ENCODE results near the gene CCSER1.
"Not testable (repeated sequence)": the region's sequence is repeated elsewhere in the genome, so short reads cannot be mapped to it uniquely, and the experiment has no call there.

The CCSER1 gene

DNA sequence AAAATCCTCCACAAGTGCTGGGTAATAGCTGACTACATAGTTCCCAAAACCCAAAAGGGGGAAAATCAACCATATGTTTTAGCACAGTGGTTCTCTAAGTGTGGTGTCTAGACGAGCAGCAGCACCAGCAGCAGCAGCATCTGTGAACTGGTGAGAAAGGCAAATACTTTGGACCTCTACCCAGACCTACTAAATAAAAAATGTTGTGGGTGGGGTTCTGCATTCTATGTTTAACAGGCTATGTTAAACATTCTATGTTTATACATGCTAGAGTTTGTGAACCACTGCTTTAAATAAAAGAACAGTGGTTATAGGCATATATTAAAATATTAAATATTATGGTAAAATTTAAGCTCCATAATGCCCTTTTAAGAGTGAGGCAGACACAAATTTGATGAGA, 1171.6 kb downstream of the CCSER1 start:
- no peaks in the 10 kb centered on the region for H3K27me3 Mint-ChIP-seq
- no peaks in the 10 kb centered on the region for H3K36me3 Mint-ChIP-seq (ENCODE audit: low read depth)
- DNase-seq, result no peak
- H3K27ac Mint-ChIP-seq, result no peak overlapping the region
- no peak overlapping the region for H3K4me3 Mint-ChIP-seq
- H3K4me1 Mint-ChIP-seq (ENCODE audit: low read depth), result no peaks in the 10 kb centered on the region
- peaks cover 7% of the 10 kb centered on the region for H3K9me3 Mint-ChIP-seq

GRCh38 chr4:91302120-91302519, 1174.9 kb downstream of the CCSER1 start:
- H3K27ac Mint-ChIP-seq, result no peak overlapping the region
- no peaks in the 10 kb centered on the region for H3K4me1 Mint-ChIP-seq (ENCODE audit: low read depth)
- no peak overlapping the region for H3K4me3 Mint-ChIP-seq
- no peaks in the 10 kb centered on the region for H3K27me3 Mint-ChIP-seq
- DNase-seq, result no peak
- H3K36me3 Mint-ChIP-seq (ENCODE audit: low read depth), result no peaks in the 10 kb centered on the region
- H3K9me3 Mint-ChIP-seq, result peaks cover 6% of the 10 kb centered on the region

DNA sequence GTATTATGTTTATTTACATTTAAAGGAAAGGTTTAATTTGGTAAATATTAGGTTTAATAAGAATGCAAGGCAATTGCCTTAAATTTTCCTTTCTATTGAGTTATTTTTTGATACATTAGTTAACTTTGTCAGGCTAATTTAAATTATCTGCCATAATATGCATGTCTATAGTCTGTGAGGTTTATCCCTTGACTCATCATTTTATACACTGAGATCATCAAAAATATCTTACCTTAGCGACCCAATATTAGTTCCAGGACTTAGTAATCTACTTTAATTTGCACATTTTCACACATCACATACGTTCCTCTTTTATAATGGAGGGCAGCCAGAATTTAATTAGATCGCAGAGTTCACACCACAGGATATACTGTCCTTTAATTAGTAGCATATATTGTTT, 1177.1 kb downstream of the CCSER1 start:
- DNase-seq, result no peak
- Mint-ChIP-seq H3K4me3 (no peak overlapping the region), H3K27me3 (no peaks in the 10 kb centered on the region), H3K27ac (no peak overlapping the region), H3K4me1 (ENCODE audit: low read depth) (no peaks in the 10 kb centered on the region), H3K36me3 (ENCODE audit: low read depth) (no peaks in the 10 kb centered on the region), H3K9me3 (peaks cover 10% of the 10 kb centered on the region)

DNA sequence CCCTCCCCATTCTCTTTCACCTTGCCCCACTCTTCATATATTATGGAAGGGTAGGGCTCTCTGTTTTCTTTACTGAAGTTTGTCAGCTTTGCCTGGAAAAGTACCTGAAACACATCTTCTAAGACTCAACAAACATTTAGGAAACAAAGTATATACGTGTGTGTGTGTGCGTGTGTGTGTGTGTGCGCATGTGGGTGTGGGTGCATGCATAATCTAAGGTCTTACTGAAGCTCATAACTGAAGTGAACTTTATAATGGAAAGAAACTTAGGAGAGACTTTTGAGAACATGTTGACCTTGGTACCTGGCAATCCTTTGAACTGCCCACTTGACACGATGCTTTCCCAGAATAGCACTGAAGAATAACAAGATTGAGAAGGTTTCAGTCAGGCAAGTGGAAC, 1190.2 kb downstream of the CCSER1 start:
- no peaks in the 10 kb centered on the region for H3K36me3 Mint-ChIP-seq (ENCODE audit: low read depth)
- no peak overlapping the region for H3K27ac Mint-ChIP-seq
- H3K4me3 Mint-ChIP-seq, result no peak overlapping the region
- H3K4me1 Mint-ChIP-seq (ENCODE audit: low read depth), result no peaks in the 10 kb centered on the region
- peaks cover 14% of the 10 kb centered on the region for H3K9me3 Mint-ChIP-seq
- no peak for DNase-seq
- H3K27me3 Mint-ChIP-seq, result no peaks in the 10 kb centered on the region

DNA sequence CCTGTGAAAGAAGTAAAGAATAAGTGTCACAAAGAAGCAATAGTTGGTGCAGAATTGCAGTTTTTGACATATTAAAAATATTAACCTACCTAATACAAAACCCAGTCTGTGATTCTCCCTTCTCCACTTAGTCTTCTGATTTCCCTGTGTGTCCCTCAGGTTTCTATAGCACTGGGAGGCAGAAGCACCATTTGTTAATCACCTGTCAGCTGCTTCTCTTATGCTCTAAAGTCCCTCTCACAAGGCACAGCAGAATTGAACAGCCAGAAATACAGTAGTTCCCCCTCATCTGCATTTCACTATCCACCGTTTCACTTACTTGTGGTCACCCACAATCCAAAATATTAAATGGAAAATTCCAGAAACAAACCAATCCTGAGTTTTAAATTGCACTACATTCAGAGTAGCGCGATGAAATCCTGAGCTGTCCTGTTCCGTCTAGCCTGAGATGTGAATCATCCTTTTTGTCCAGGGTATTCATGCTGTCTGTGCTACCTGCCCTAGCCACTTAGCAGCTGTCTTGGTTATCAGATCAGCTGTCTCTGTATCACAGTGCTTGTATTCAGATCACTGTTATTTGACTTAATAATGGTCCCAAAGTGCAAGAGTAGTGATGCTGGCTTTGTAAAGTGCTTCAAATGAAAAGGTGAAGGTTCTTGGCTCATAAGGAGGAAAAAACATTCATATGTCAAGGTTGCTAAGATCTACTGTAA, 1192.5 kb downstream of the CCSER1 start:
- H3K4me1 Mint-ChIP-seq (ENCODE audit: low read depth), result no peaks in the 10 kb centered on the region
- H3K9me3 Mint-ChIP-seq, result peaks cover 13% of the 10 kb centered on the region
- no peaks in the 10 kb centered on the region for H3K27me3 Mint-ChIP-seq
- no peak for DNase-seq
- H3K27ac Mint-ChIP-seq, result no peak overlapping the region
- H3K4me3 Mint-ChIP-seq, result no peak overlapping the region
- no peaks in the 10 kb centered on the region for H3K36me3 Mint-ChIP-seq (ENCODE audit: low read depth)

GRCh38 chr4:91322961-91323360, 1195.8 kb downstream of the CCSER1 start:
- no peak for DNase-seq
- Mint-ChIP-seq H3K9me3 (peaks cover 27% of the 10 kb centered on the region), H3K36me3 (ENCODE audit: low read depth) (no peaks in the 10 kb centered on the region), H3K4me3 (no peak overlapping the region), H3K27ac (no peak overlapping the region), H3K4me1 (ENCODE audit: low read depth) (no peaks in the 10 kb centered on the region), H3K27me3 (no peaks in the 10 kb centered on the region)

DNA sequence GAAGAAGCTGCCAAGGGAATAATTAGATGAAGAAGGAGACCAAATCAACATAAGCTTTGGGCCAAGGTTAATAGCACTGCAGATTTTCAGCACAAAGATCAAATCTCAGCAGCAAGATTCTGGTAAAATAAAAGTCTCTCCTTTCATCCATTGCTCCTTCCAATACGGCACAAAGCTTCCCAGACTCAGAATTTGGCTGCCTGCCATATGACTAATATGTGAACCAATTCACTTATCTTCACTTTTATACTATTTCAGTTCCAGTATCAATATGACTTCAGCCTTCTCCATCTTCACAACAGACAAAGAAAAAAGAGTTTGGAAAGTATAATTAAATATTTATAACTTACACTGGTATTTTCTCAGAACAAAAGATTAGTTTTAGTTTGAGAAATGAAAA, 1198.3 kb downstream of the CCSER1 start:
- no peak overlapping the region for H3K27ac Mint-ChIP-seq
- H3K9me3 Mint-ChIP-seq, result peaks cover 31% of the 10 kb centered on the region
- H3K4me1 Mint-ChIP-seq (ENCODE audit: low read depth), result no peaks in the 10 kb centered on the region
- no peaks in the 10 kb centered on the region for H3K36me3 Mint-ChIP-seq (ENCODE audit: low read depth)
- H3K27me3 Mint-ChIP-seq, result no peaks in the 10 kb centered on the region
- DNase-seq, result no peak
- H3K4me3 Mint-ChIP-seq, result no peak overlapping the region

DNA sequence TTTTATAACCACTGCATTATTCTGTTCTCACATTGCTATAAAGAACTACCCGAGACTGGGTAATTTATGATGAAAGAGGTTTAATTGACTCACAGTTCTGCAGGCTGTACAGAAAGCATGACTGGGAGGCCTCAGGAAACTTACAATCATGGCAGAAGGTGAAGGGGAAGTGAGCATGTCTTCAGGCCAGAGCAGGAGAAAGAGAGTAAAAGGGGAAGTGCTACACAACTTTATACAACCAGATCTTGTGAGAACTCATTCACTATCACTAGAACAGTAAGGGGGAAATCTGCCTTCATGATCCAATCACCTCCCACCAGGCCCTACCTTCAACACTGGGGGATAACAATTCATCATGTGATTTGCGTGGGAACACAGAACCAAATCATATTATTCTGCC, 1199.0 kb downstream of the CCSER1 start:
- H3K4me3 Mint-ChIP-seq; H3K36me3 Mint-ChIP-seq (ENCODE audit: low read depth); H3K27ac Mint-ChIP-seq; DNase-seq; H3K27me3 Mint-ChIP-seq; H3K4me1 Mint-ChIP-seq (ENCODE audit: low read depth): not testable (repeated sequence)
- H3K9me3 Mint-ChIP-seq, result peaks cover 31% of the 10 kb centered on the region

DNA sequence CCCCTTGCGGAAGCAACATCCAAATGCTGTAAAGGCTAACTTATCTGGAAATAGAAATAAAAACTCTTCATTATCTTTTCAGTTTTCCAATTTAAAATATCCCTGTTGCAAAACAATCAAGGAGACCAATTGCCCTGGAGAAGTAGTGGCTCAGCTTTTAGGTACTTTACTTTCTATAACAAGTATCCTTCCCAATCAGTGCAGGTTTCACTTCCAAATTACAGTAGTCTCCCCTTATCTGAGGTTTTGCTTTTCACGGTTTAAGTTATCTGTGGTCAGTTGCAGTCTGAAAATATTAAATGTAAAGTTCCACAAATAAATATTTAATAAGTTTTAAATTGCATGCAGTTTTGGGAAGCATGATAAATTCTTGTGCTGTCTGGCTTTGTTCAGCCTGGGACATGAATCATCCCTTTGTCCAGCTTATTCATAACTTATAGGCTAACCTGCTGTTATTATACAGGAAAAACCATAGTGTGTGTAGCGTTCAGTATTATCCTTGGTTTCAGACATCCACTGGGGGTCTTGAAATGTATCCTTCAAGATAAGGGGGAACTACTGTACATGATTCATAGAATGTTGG, 1203.5 kb downstream of the CCSER1 start:
- no peak for DNase-seq
- Mint-ChIP-seq H3K27me3 (no peaks in the 10 kb centered on the region), H3K36me3 (ENCODE audit: low read depth) (no peaks in the 10 kb centered on the region), H3K4me3 (no peak overlapping the region), H3K9me3 (peaks cover 25% of the 10 kb centered on the region), H3K4me1 (ENCODE audit: low read depth) (no peaks in the 10 kb centered on the region), H3K27ac (no peak overlapping the region)

DNA sequence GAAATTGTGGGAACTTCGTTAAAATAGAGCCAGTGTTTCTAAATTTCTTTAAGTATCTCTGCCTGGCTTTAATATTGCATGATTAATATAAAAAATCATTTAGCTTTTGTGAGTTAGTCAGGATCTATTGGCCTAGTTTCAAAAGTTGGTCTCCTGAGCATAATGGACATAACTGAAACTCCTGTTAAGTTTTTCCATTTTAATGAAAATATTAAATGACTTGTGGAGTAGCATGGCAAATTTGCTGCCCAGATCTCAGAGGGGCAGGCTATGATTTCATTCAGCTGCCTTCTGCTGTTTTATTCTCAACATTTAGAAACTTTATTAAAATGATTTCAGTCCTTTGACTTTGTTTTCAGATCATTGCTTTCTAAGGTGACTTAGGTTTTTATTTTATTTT, 1213.6 kb downstream of the CCSER1 start:
- Mint-ChIP-seq H3K27ac (no peak overlapping the region), H3K27me3 (no peaks in the 10 kb centered on the region), H3K36me3 (ENCODE audit: low read depth) (no peaks in the 10 kb centered on the region), H3K4me3 (no peak overlapping the region), H3K4me1 (ENCODE audit: low read depth) (no peaks in the 10 kb centered on the region), H3K9me3 (peaks cover 2% of the 10 kb centered on the region)
- DNase-seq, result no peak

DNA sequence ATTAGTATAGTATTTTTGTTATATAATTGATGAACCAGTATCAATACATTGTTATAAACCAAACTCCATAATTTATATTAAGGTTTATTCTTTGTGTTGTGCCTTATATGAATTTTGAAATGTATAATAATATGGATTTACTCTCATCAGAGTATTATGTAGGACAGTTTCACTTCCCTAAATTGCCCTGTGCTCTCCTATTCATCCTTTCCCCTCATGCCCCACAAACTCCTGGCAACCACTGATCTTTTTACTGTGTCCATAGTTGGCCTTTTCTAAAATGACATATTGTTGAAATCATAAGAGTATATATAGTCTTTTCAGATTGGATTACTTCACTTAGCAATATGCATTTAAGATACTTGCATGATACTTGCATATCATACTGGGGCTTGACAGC, 1218.4 kb downstream of the CCSER1 start:
- no peak for DNase-seq
- Mint-ChIP-seq H3K27ac (no peak overlapping the region), H3K9me3 (peaks cover 13% of the 10 kb centered on the region), H3K4me1 (ENCODE audit: low read depth) (no peaks in the 10 kb centered on the region), H3K4me3 (no peak overlapping the region), H3K27me3 (no peaks in the 10 kb centered on the region), H3K36me3 (ENCODE audit: low read depth) (no peaks in the 10 kb centered on the region)

- H3K27ac Mint-ChIP-seq; H3K4me1 Mint-ChIP-seq (ENCODE audit: low read depth); DNase-seq; H3K36me3 Mint-ChIP-seq (ENCODE audit: low read depth); H3K27me3 Mint-ChIP-seq; H3K9me3 Mint-ChIP-seq; H3K4me3 Mint-ChIP-seq: not testable (repeated sequence)
Measured at GRCh38 chr4:91356496-91356895, 1229.3 kb downstream of the CCSER1 start.

DNA sequence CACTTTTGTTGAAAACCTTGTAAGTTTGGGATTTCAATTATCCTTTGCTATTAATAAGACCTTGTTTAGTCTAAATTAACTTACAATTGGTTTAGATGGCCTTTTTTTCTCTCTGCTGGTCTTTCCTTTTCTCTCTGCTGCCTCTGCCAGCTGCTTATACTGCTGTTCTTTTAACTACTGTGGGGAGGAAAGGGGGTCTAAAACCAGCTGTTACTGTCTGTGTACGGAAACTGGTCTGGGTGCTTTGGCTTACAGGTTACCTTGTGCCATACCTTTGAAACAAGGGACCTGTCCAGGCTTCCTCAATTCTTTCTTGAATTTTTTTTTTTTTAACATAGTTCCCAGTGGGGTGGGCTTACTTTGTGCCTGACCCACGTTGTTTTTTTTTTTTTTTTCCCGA, 1230.8 kb downstream of the CCSER1 start:
- not testable (repeated sequence) for H3K27me3 Mint-ChIP-seq; DNase-seq; H3K9me3 Mint-ChIP-seq; H3K4me1 Mint-ChIP-seq (ENCODE audit: low read depth); H3K36me3 Mint-ChIP-seq (ENCODE audit: low read depth); H3K27ac Mint-ChIP-seq; H3K4me3 Mint-ChIP-seq

DNA sequence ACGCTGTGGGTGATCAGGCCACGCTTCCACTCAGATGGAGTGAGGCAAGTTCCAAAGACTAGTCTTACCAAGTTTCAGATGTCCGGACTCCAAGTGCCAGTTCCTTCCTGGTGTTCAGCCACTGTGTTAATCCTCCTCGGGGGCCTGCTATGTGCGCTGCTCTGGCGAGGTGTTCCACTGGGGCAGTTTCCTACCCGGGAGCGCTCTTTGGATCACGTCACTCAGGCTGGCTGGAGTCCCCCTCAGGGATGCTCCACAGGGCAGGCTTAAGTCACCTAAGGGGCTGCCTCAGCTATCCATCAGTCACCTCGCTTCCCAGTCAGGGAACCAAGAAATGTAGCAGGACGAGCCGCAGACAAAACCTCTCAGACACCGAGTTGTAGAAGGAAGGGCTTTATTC, 1231.4 kb downstream of the CCSER1 start:
- H3K9me3 Mint-ChIP-seq; H3K27ac Mint-ChIP-seq; H3K4me1 Mint-ChIP-seq (ENCODE audit: low read depth); DNase-seq; H3K4me3 Mint-ChIP-seq; H3K27me3 Mint-ChIP-seq; H3K36me3 Mint-ChIP-seq (ENCODE audit: low read depth): not testable (repeated sequence)

DNA sequence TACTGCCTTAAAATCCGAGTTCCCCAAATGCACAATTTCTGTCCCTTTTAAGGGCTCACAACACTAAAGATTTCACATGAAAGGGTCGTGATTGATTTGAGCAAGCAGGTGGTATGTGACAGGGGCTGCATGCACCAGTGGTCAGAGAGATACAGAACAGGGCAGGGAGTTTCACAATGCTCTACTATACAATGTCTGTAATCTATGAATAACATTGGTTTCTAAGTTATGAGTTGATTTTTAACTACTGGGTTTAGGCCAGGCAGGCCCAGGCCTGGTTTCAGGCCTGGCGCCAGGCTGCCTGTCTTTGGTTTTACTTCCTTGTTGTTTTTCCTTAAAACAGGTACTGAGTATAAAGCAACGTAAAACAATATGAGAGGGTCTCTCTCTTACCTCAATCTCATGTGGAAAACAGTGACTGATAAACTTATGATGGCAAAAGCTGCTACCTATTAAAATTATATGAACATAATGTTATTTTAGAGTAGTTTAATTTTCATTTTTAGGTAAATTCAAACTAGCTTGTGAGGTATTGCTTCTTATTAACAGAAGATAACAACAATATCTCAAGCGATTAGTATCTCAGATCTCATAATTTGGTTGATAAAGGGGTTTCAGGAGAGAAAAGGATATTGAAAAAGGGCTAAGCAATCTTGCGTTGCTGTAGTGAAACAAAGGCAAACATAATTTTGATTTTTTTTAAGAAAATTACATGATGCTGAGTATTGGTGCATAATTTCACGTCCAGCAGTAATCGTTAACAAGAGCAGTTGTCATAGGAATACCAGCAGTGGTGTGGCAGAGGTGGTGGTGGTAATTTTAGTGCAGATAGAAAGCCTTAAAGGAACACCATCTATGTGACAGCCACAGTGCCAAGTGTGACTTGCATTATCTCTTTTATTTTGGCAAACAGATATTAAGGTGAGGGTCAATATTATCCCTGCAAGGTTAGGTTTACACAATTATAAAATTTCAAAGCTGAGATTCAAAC, 1232.1 kb downstream of the CCSER1 start:
- Mint-ChIP-seq H3K9me3 (peaks cover 5% of the 10 kb centered on the region), H3K4me1 (ENCODE audit: low read depth) (no peaks in the 10 kb centered on the region), H3K27ac (no peak overlapping the region), H3K4me3 (no peak overlapping the region), H3K36me3 (ENCODE audit: low read depth) (no peaks in the 10 kb centered on the region), H3K27me3 (no peaks in the 10 kb centered on the region)
- DNase-seq, result no peak
